ENCODE results near the gene NEK9.

Gene NEK9

DNA sequence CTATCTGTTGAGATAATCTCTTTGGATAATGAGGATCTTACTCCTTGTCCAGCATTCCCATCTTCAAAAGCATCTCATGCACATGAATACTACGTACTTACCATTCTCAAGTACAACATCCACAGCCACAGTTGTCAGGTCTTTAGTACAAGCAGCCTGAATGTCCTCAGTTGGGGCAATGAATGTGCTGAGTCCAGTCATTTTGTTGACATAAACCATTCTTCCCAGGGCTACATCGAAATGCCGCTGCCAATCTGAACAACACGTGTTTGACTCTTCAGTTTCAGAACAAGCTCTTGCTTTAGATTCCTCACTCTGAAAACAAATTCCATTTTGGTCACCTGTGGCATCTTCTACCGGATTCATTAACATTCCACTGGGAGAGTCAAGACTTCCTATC is 80.6 kb downstream of the NEK9 start:
- Histone ChIP-seq H2AFZ (ENCODE audit: low read depth) (no peak overlapping the region), H3K4me2 (no peak overlapping the region), H3K27me3 (ENCODE audit: insufficient read depth, low read depth) (no peaks in the 10 kb centered on the region), H3K9ac (no peak overlapping the region), H3K4me1 (ENCODE audit: low read depth, poor library complexity, severe bottlenecking) (peaks cover 37% of the 10 kb centered on the region), H4K20me1 (ENCODE audit: insufficient read depth) (no peaks in the 10 kb centered on the region), H3K27ac (no peak overlapping the region), H3K4me3 (IDR thresholded peaks at IDR 0.05; ENCODE audit: insufficient read depth, low read depth, low read length) (no peak overlapping the region), H3K79me2 (ENCODE audit: insufficient read depth, low read depth) (no peaks in the 10 kb centered on the region; the same call in 1 of the 2 replicates), H3K36me3 (ENCODE audit: insufficient read depth) (no peaks in the 10 kb centered on the region)
- no peak for TF ChIP-seq CTCF (conservative IDR thresholded peaks at IDR 0.05; ENCODE audit: low read depth, low read length)

DNA sequence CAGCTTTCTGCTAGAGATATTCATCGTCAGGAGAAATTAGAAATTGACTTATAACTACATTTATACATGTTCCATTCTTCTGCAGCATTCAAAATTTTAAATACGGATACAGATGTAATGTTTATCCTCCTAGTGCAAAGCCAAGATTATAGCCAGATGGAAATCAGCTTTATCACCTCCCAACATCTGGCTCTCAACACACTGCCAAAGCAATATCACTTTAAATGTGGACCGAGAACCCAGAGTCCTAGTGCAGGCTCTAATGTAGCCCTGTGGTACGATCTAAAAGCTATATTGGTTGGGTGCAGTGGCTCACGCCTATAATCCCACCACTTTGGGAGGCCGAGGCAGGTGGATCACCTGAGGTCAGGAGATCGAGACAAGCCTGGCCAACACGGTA is 82.1 kb downstream of the NEK9 start:
- no peaks in the 10 kb centered on the region for H4K20me1 ChIP-seq (ENCODE audit: insufficient read depth)
- no peak overlapping the region for H2AFZ ChIP-seq (ENCODE audit: low read depth)
- no peaks in the 10 kb centered on the region for H3K27me3 ChIP-seq (ENCODE audit: insufficient read depth, low read depth)
- H3K4me1 ChIP-seq (ENCODE audit: low read depth, poor library complexity, severe bottlenecking), result peaks cover 38% of the 10 kb centered on the region
- H3K4me3 ChIP-seq (IDR thresholded peaks at IDR 0.05; ENCODE audit: insufficient read depth, low read depth, low read length), result no peak overlapping the region
- no peak overlapping the region for H3K9ac ChIP-seq
- TF ChIP-seq CTCF (conservative IDR thresholded peaks at IDR 0.05; ENCODE audit: low read depth, low read length), result no peak
- H3K27ac ChIP-seq, result no peak overlapping the region
- H3K4me2 ChIP-seq, result no peak overlapping the region; the same call in 1 of the 2 replicates
- no peaks in the 10 kb centered on the region for H3K36me3 ChIP-seq (ENCODE audit: insufficient read depth)
- no peaks in the 10 kb centered on the region; the same call in 1 of the 2 replicates for H3K79me2 ChIP-seq (ENCODE audit: insufficient read depth, low read depth)

GRCh38 chr14:75044322-75044721 is 82.5 kb downstream of the NEK9 start:
- Histone ChIP-seq H3K4me2 (no peak overlapping the region), H4K20me1 (ENCODE audit: insufficient read depth) (no peaks in the 10 kb centered on the region), H3K9ac (no peak overlapping the region), H3K79me2 (ENCODE audit: insufficient read depth, low read depth) (no peaks in the 10 kb centered on the region; the same call in 1 of the 2 replicates), H3K4me1 (ENCODE audit: low read depth, poor library complexity, severe bottlenecking) (peaks cover 38% of the 10 kb centered on the region), H3K27me3 (ENCODE audit: insufficient read depth, low read depth) (no peaks in the 10 kb centered on the region), H3K4me3 (IDR thresholded peaks at IDR 0.05; ENCODE audit: insufficient read depth, low read depth, low read length) (no peak overlapping the region), H3K36me3 (ENCODE audit: insufficient read depth) (no peaks in the 10 kb centered on the region), H3K27ac (no peak overlapping the region), H2AFZ (ENCODE audit: low read depth) (no peak overlapping the region)
- no peak for TF ChIP-seq CTCF (conservative IDR thresholded peaks at IDR 0.05; ENCODE audit: low read depth, low read length)

GRCh38 chr14:75042035-75042434 is 84.8 kb downstream of the NEK9 start:
- peak overlapping the region; percentile 47 for H3K4me2 ChIP-seq
- no peak overlapping the region for H2AFZ ChIP-seq (ENCODE audit: low read depth)
- H3K27ac ChIP-seq, result peak overlapping the region; percentile 71
- no peak overlapping the region for H3K4me3 ChIP-seq (IDR thresholded peaks at IDR 0.05; ENCODE audit: insufficient read depth, low read depth, low read length)
- no peaks in the 10 kb centered on the region for H3K27me3 ChIP-seq (ENCODE audit: insufficient read depth, low read depth)
- peaks cover 38% of the 10 kb centered on the region for H3K4me1 ChIP-seq (ENCODE audit: low read depth, poor library complexity, severe bottlenecking)
- no peaks in the 10 kb centered on the region; the same call in 1 of the 2 replicates for H3K79me2 ChIP-seq (ENCODE audit: insufficient read depth, low read depth)
- peak overlapping the region; percentile 29; the same call in 1 of the 2 replicates for H3K9ac ChIP-seq
- H4K20me1 ChIP-seq (ENCODE audit: insufficient read depth), result no peaks in the 10 kb centered on the region
- TF ChIP-seq CTCF (conservative IDR thresholded peaks at IDR 0.05; ENCODE audit: low read depth, low read length), result no peak
- H3K36me3 ChIP-seq (ENCODE audit: insufficient read depth), result no peaks in the 10 kb centered on the region

All from KMS-11 (cell line).